HepG2 (cell line): Measurements from ENCODE around the gene TIAM2. TPM values are rescaled to one million over a fixed set of nuclear protein-coding genes. Genes with fewer than 3 reads are reported as not detected.

Experiments
- ATAC-seq: fragments of 200-7000 bp; cut with Tn5 transposase; 3 replicates; pipeline ENCODE4 v1.9.1; 2020; ENCODE audit warnings: mild to moderate bottlenecking, moderate library complexity
- BruUV-seq: library from RNA; stranded (reverse); fragments of 400-500 nt; replicated peaks from 2 replicates; lab custom pipeline; 2021; lab: Mats Ljungman, UMichigan
- CTCF ChIA-PET: fragments of 300-600 bp; formaldehyde crosslinking; extraction: SDS; loops from one replicate; lab custom pipeline; 2021; ENCODE audit warnings: low total read pairs, inconsistent platforms, low intra/inter-chr PET ratio; lab: Yijun Ruan, JAX
- POLR2A ChIA-PET: fragments of 350-600 bp; sonication (Branson Sonifier 250); formaldehyde crosslinking; loops from one replicate; lab custom pipeline; 2020; ENCODE audit warnings: antibody characterized with exemption, inconsistent platforms; lab: Yijun Ruan, JAX
- DNase-seq: peaks from one replicate; pipeline ENCODE4 v3.0.0-alpha.2; 2015; ENCODE audit warnings: low spot score
- FAIRE-seq: peaks from 3 replicates; lab custom pipeline; 2011; peaks lifted over from hg19 to GRCh38; lab: Jason Lieb, UNC
- H2AFZ ChIP-seq: one replicate; pipeline ENCODE4 v1.6.1; 2011; ENCODE audit warnings: low read length, inconsistent platforms
- H3K27ac ChIP-seq: fragments of 300-600 bp; 3 replicates; pipeline ENCODE4 v1.8.0; 2011; ENCODE audit warnings: mixed run types, mild to moderate bottlenecking, mixed read lengths, low read length, inconsistent platforms; ENCODE audit not compliant: insufficient read depth; ENCODE audit errors: extremely low read length
- H3K27me3 ChIP-seq, 2 experiments: fragments of 200-600 bp in 1 of 2; 2 replicates in 1 of 2; 3 replicates in 1 of 2; pipeline versions ENCODE4 v1.6.0 to v1.8.0; 2011; ENCODE audit warnings: low read length in 2 of 2, mild to moderate bottlenecking in 2 of 2, moderate library complexity in 2 of 2, inconsistent platforms in 1 of 2; ENCODE audit not compliant: insufficient read depth in 2 of 2, control insufficient read depth in 1 of 2
- H3K36me3 ChIP-seq, 2 experiments: fragments of 200-600 bp in 1 of 2; replicated peaks in 1 of 2; 2 replicates in 1 of 2; 3 replicates in 1 of 2; pipeline versions ENCODE4 v1.5.1 to v1.8.0; 2011; ENCODE audit warnings: low read length in 2 of 2, inconsistent platforms in 1 of 2; ENCODE audit not compliant: insufficient read depth in 2 of 2, control insufficient read depth in 1 of 2
- H3K4me1 ChIP-seq: 2 replicates; pipeline ENCODE4 v1.5.1; 2012; ENCODE audit warnings: low read length, inconsistent platforms; ENCODE audit not compliant: insufficient read depth
- H3K4me2 ChIP-seq: 2 replicates; pipeline ENCODE4 v1.6.0; 2011; ENCODE audit warnings: low read depth, low read length, inconsistent platforms
- H3K4me3 ChIP-seq, 3 experiments: fragments of 200-600 bp in 1 of 3; sonication (generic), shearing (Covaris generic) in 1 of 3; replicated peaks in 1 of 3; 2 replicates each; pipeline ENCODE4 v1.5.1; 2011 to 2016; ENCODE audit warnings: low read length in 3 of 3, inconsistent platforms in 2 of 3, low read depth in 2 of 3, mild to moderate bottlenecking in 2 of 3, control low read depth in 1 of 3, mixed read lengths in 1 of 3; ENCODE audit not compliant: insufficient read depth in 1 of 3
- H3K79me2 ChIP-seq: one replicate; pipeline ENCODE4 v1.6.1; 2011; ENCODE audit warnings: low read length, inconsistent platforms; ENCODE audit not compliant: insufficient read depth
- H3K9ac ChIP-seq: 2 replicates; pipeline ENCODE4 v1.6.0; 2011; ENCODE audit warnings: mild to moderate bottlenecking, low read depth, low read length, inconsistent platforms; ENCODE audit not compliant: insufficient read depth
- H3K9me3 ChIP-seq: 2 replicates; pipeline ENCODE4 v1.5.1; 2012; ENCODE audit warnings: mild to moderate bottlenecking, low read length
- H4K20me1 ChIP-seq: 2 replicates; pipeline ENCODE4 v1.6.0; 2011; ENCODE audit warnings: inconsistent platforms, mild to moderate bottlenecking, low read length, moderate library complexity; ENCODE audit not compliant: insufficient read depth
- ATM ChIP-seq: fragments of 450-650 bp; IDR thresholded peaks from 2 replicates; pipeline ENCODE4 v1.7.1; 2017; ENCODE audit warnings: mild to moderate bottlenecking, borderline replicate concordance
- FLYWCH1 ChIP-seq: sonication (generic); formaldehyde crosslinking; IDR thresholded peaks from 2 replicates; pipeline ENCODE4 v1.8.1; 2023; ENCODE audit warnings: mild to moderate bottlenecking, missing genetic modification reagents
- HDAC1 ChIP-seq: sonication (generic); formaldehyde crosslinking; IDR thresholded peaks from 2 replicates; pipeline ENCODE4 v1.5.1; 2020; ENCODE audit warnings: mild to moderate bottlenecking, missing genetic modification reagents
- IKZF1 ChIP-seq: fragments of 450-650 bp; IDR thresholded peaks from 2 replicates; pipeline ENCODE4 v1.7.1; 2016
- MIER2 ChIP-seq: IDR thresholded peaks from 2 replicates; pipeline ENCODE4 v1.6.1; 2016; ENCODE audit warnings: missing biosample characterization, missing genetic modification reagents
- PCBP2 ChIP-seq: fragments of 200-400 bp; formaldehyde crosslinking; optimal IDR thresholded peaks from 2 replicates; pipeline ENCODE3; 2018; ENCODE audit warnings: low read length, low read depth; ENCODE audit not compliant: poor library complexity, severe bottlenecking
- ZIK1 ChIP-seq: sonication (generic); formaldehyde crosslinking; IDR thresholded peaks from 2 replicates; pipeline ENCODE4 v1.5.0; 2020; ENCODE audit warnings: mild to moderate bottlenecking, low read depth, missing genetic modification reagents, borderline replicate concordance
- WGBS: methylation state at CpG from one replicate; pipeline ENCODE4 v1.1.6; 2017; ENCODE audit warnings: low lambda C conversion rate; 5-methylcytosine and 5-hydroxymethylcytosine counted together
- in situ Hi-C: cut with HindIII; loops from 2 replicates; pipeline ENCODE4 v1.10.0; 2017; ENCODE audit warnings: low pct_unique_long_range_greater_than_20kb; ENCODE audit not compliant: extremely low pct_ligation_motif_present
- intact Hi-C: fragments of 100-400 bp; cut with micrococcal nuclease; formaldehyde crosslinking; loops from one replicate; pipeline ENCODE4 v1.10.0; 2022; ENCODE audit not compliant: unreplicated experiment
- polyA plus RNA-seq, 8 experiments: library from polyadenylated mRNA; depleted of rRNA in 3 of 8; stranded (reverse) in 7 of 8; unstranded in 1 of 8; fragments of >200 nt; fragmentation: Illumina TruSeq in 4 of 8; extraction: Trizol in 4 of 8; gene quantifications; 2 replicates each; pipeline versions ENCODE4 v1.2.1 to v1.2.3, GENCODE V29; 2011 to 2016; ENCODE audit warnings: low read depth in 4 of 8, missing spikeins in 1 of 8, mixed read lengths in 1 of 8; ENCODE audit not compliant: insufficient read depth in 1 of 8
- total RNA-seq, 5 experiments: library from RNA; depleted of rRNA; stranded (reverse); fragments of >200 nt; fragmentation: Illumina TruSeq; extraction: Trizol; gene quantifications; 2 replicates each; pipeline ENCODE4 v1.2.3, GENCODE V29; 2016; ENCODE audit warnings: low read depth in 1 of 5
- TF ChIP-seq, protein P1 (sequence below): sonication (generic); formaldehyde crosslinking; IDR thresholded peaks from 2 replicates; pipeline ENCODE4 v1.8.1; 2023; ENCODE audit warnings: missing genetic modification reagents, inconsistent platforms, borderline replicate concordance

TIAM2 gene
- total and polyA plus RNA-seq, 2 of the 13 experiments (the other 11 are each of a cell fraction or from before 2014, with no cell fraction given): 4.1 to 4.5 TPM

DNA sequence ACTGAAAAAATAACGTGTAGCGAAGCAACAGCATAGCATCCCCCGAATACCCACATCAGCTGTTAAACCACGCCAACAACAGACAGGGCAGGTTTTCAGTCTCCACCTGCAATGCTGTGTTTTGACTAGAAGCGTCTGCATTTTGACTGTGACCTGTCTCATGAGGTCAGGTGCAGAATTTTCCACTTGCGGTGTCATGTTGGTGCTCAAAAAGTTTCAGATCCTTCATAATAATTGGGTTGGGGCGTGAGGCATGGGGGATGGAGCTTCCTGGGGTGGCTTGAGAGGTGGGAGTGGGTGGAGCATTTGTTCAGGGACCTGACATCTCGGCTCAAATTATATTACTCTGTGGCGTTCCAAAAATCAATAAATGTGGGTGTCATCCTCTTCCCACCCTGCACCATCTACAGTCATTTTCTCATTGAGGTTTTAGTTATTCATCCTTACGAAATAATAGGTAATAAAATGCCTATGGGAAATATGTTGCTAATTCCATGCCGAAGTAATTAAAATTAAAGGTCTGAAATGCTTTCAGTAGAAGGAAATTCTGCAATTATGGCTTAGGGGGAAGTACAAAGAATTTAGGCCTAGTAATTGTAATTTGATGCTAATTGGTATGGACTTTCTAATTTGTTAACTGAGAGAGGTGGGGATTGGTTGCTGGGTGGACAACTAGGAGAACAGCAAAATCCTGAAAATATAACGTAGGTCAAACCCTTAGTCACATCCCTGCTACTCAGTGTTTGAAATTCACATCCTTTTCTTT is 81.0 kb downstream of the TIAM2 start:
- Histone ChIP-seq H3K9me3 (no peaks in the 10 kb centered on the region), H4K20me1 (no peaks in the 10 kb centered on the region), H3K36me3 (no peaks in the 10 kb centered on the region), H3K4me1 (peaks cover 12% of the 10 kb centered on the region), H3K4me3 (no peak overlapping the region), H3K27ac (no peak overlapping the region), H3K27me3 (no peaks in the 10 kb centered on the region), H3K9ac (no peak overlapping the region), H3K79me2 (no peaks in the 10 kb centered on the region), H2AFZ (no peak overlapping the region), H3K4me2 (no peak overlapping the region)
- BruUV-seq: no TSS peak
- FAIRE-seq (no peak), ATAC-seq (no peak), DNase-seq (no peak)
- WGBS: 72% methylated on average over 12 of the region's 12 CpGs
- TF ChIP-seq, protein P1, sequence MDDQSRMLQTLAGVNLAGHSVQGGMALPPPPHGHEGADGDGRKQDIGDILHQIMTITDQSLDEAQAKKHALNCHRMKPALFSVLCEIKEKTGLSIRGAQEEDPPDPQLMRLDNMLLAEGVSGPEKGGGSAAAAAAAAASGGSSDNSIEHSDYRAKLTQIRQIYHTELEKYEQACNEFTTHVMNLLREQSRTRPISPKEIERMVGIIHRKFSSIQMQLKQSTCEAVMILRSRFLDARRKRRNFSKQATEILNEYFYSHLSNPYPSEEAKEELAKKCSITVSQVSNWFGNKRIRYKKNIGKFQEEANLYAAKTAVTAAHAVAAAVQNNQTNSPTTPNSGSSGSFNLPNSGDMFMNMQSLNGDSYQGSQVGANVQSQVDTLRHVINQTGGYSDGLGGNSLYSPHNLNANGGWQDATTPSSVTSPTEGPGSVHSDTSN: no peak
- no peak for TF ChIP-seq ZIK1 (CRISPR knock-in tag)
- TF ChIP-seq HDAC1 (CRISPR knock-in tag): no peak
- no peak for TF ChIP-seq FLYWCH1 (CRISPR knock-in tag)
- TF ChIP-seq ATM: no peak
- no peak for TF ChIP-seq MIER2 (CRISPR knock-in tag)
- no peak for TF ChIP-seq IKZF1
- TF ChIP-seq PCBP2: no peak
- intact Hi-C loops (no loop called here), in situ Hi-C loops (no loop called here)
- ChIA-PET POLR2A (no interaction called here), CTCF (no interaction called here)
